KMS-11 (cell line): ENCODE measurements around the gene KIF6.

Source experiments
- H2AFZ ChIP-seq: fragments of 200-600 bp; sonication (generic); 2 replicates; pipeline ENCODE4 v1.6.1; 2016; ENCODE audit warnings: antibody characterized with exemption, mixed run types, low read depth
- H3K27ac ChIP-seq: fragments of 200-600 bp; sonication (generic); 2 replicates; pipeline ENCODE4 v1.6.1; 2016; ENCODE audit warnings: mild to moderate bottlenecking, mixed run types
- H3K27me3 ChIP-seq: fragments of 200-600 bp; sonication (generic); 2 replicates; pipeline ENCODE4 v1.6.1; 2017; ENCODE audit warnings: mild to moderate bottlenecking, low read depth, mixed run types, moderate library complexity; ENCODE audit not compliant: insufficient read depth
- H3K36me3 ChIP-seq: fragments of 200-600 bp; sonication (generic); 2 replicates; pipeline ENCODE4 v1.6.1; 2017; ENCODE audit warnings: mild to moderate bottlenecking, mixed run types; ENCODE audit not compliant: insufficient read depth
- H3K4me1 ChIP-seq: fragments of 200-600 bp; sonication (generic); 2 replicates; pipeline ENCODE4 v1.6.1; 2016; ENCODE audit warnings: mild to moderate bottlenecking, low read depth, mixed run types; ENCODE audit not compliant: poor library complexity, severe bottlenecking
- H3K4me2 ChIP-seq: fragments of 200-600 bp; sonication (generic); 2 replicates; pipeline ENCODE4 v1.7.0; 2016; ENCODE audit warnings: mild to moderate bottlenecking, mixed run types
- H3K4me3 ChIP-seq: fragments of 200-600 bp; sonication (generic); IDR thresholded peaks from 2 replicates; pipeline ENCODE4 v1.6.1; 2017; ENCODE audit warnings: low read depth, low read length, mixed read lengths; ENCODE audit not compliant: insufficient read depth
- H3K79me2 ChIP-seq: fragments of 200-600 bp; sonication (generic); 2 replicates; pipeline ENCODE4 v1.6.1; 2016; ENCODE audit warnings: low read depth, mixed run types; ENCODE audit not compliant: insufficient read depth
- H3K9ac ChIP-seq: fragments of 200-600 bp; sonication (generic); 2 replicates; pipeline ENCODE4 v1.6.1; 2016; ENCODE audit warnings: mild to moderate bottlenecking, mixed run types
- H4K20me1 ChIP-seq: fragments of 200-600 bp; sonication (generic); 2 replicates; pipeline ENCODE4 v1.6.1; 2016; ENCODE audit warnings: mild to moderate bottlenecking, mixed run types; ENCODE audit not compliant: insufficient read depth
- CTCF ChIP-seq: fragments of 200-600 bp; sonication (generic); conservative IDR thresholded peaks from 2 replicates; pipeline ENCODE4 v1.6.1; 2017; ENCODE audit warnings: low read depth, mild to moderate bottlenecking, antibody characterized with exemption, low read length, moderate library complexity, mixed read lengths

Gene KIF6

GRCh38 chr6:39296745-39297640, 428.2 kb downstream of the KIF6 start:
- TF ChIP-seq CTCF, result no peak

GRCh38 chr6:39295611-39296011, 429.6 kb downstream of the KIF6 start:
- H3K27me3 ChIP-seq, result no peaks in the 10 kb centered on the region
- no peak overlapping the region for H3K4me2 ChIP-seq
- no peak overlapping the region for H2AFZ ChIP-seq
- H3K27ac ChIP-seq, result no peak overlapping the region
- H3K79me2 ChIP-seq, result no peaks in the 10 kb centered on the region
- no peak for TF ChIP-seq CTCF
- H3K4me1 ChIP-seq, result no peaks in the 10 kb centered on the region
- no peaks in the 10 kb centered on the region for H3K36me3 ChIP-seq
- H4K20me1 ChIP-seq, result no peaks in the 10 kb centered on the region
- no peak overlapping the region for H3K9ac ChIP-seq
- no peak overlapping the region for H3K4me3 ChIP-seq

More at GRCh38 chr6:39296745-39297640, 428.2 kb downstream of the KIF6 start:
- no peak overlapping the region for H3K27ac ChIP-seq
- H4K20me1 ChIP-seq, result no peaks in the 10 kb centered on the region
- no peak overlapping the region for H2AFZ ChIP-seq
- H3K27me3 ChIP-seq, result no peaks in the 10 kb centered on the region
- no peak overlapping the region for H3K4me3 ChIP-seq
- H3K36me3 ChIP-seq, result no peaks in the 10 kb centered on the region
- no peak overlapping the region for H3K9ac ChIP-seq
- no peaks in the 10 kb centered on the region for H3K79me2 ChIP-seq
- H3K4me1 ChIP-seq, result no peaks in the 10 kb centered on the region
- H3K4me2 ChIP-seq, result no peak overlapping the region

DNA sequence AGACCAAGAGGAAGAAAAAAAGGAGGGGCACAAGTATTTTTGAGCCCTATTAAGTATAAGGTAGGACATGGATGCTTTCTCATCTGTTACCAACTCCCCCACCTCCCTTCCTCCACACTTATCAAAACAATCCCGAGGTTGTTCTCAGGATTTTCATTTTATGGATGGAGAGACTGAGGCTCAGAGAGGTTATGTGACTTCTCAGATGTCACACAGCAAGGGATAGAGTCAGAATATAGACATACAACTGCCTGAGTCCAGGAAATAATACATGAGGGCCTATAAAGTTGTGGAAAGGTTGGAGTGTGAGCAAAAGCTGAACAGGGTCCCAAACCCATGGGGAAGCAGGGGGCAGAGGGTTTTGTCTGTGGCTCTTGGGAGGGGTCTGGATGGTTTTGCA, 430.3 kb downstream of the KIF6 start:
- Histone ChIP-seq H3K4me2 (no peak overlapping the region), H3K4me3 (no peak overlapping the region), H3K4me1 (no peaks in the 10 kb centered on the region), H3K27ac (no peak overlapping the region), H2AFZ (no peak overlapping the region), H3K27me3 (no peaks in the 10 kb centered on the region), H4K20me1 (no peaks in the 10 kb centered on the region), H3K9ac (no peak overlapping the region), H3K36me3 (no peaks in the 10 kb centered on the region), H3K79me2 (no peaks in the 10 kb centered on the region)
- TF ChIP-seq CTCF, result no peak

- Histone ChIP-seq H2AFZ (no peak overlapping the region), H3K79me2 (no peaks in the 10 kb centered on the region), H4K20me1 (no peaks in the 10 kb centered on the region), H3K27ac (no peak overlapping the region), H3K36me3 (no peaks in the 10 kb centered on the region), H3K4me1 (no peaks in the 10 kb centered on the region), H3K4me3 (no peak overlapping the region), H3K9ac (no peak overlapping the region), H3K27me3 (no peaks in the 10 kb centered on the region), H3K4me2 (no peak overlapping the region)
- TF ChIP-seq CTCF, result no peak
Observed at GRCh38 chr6:39294133-39294532, 431.1 kb downstream of the KIF6 start.
